Endothelial cell of umbilical vein (primary cell): ENCODE data around the gene SNX25. TPM values are rescaled to one million over a fixed set of nuclear protein-coding genes. Genes with fewer than 3 reads are reported as not detected.

Experiments
- BruUV-seq: library from RNA; stranded (reverse); fragments of 400-500 nt; replicated peaks from 2 replicates; lab custom pipeline; 2021; lab: Mats Ljungman, UMichigan
- CTCF ChIA-PET: fragments of 300-600, 350-600 bp; sonication (Branson Sonifier 250); formaldehyde crosslinking; loops from one replicate; lab custom pipeline; 2021; ENCODE audit warnings: antibody characterized with exemption, inconsistent platforms; lab: Charles Lee
- POLR2A ChIA-PET: fragments of 300-600, 350-600 bp; sonication (Branson Sonifier 250); formaldehyde crosslinking; loops from one replicate; lab custom pipeline; 2021; ENCODE audit warnings: antibody characterized with exemption, inconsistent platforms; lab: Charles Lee
- DNase-seq: peaks from one replicate; pipeline ENCODE4 v3.0.0-alpha.2; 2011; ENCODE audit warnings: low read depth, low spot score
- FAIRE-seq: peaks from 2 replicates; lab custom pipeline; 2011; peaks lifted over from hg19 to GRCh38; lab: Jason Lieb, UNC
- H2AFZ ChIP-seq: 2 replicates; pipeline ENCODE4 v1.6.0; 2012; ENCODE audit warnings: low read depth, low read length, control low read depth, inconsistent platforms
- H3K27ac ChIP-seq: 2 replicates; pipeline ENCODE4 v1.5.1; 2011; ENCODE audit warnings: low read depth, mild to moderate bottlenecking, control low read depth, low read length, moderate library complexity; ENCODE audit not compliant: insufficient read depth
- H3K27me3 ChIP-seq, 2 experiments: 2 replicates each; pipeline versions ENCODE4 v1.6.0 to v1.6.1; 2011; ENCODE audit warnings: low read length in 2 of 2, mixed read lengths in 1 of 2; ENCODE audit not compliant: control insufficient read depth in 2 of 2, insufficient read depth in 2 of 2
- H3K36me3 ChIP-seq, 2 experiments: 2 replicates in 1 of 2; 3 replicates in 1 of 2; pipeline ENCODE4 v1.5.1; 2011; ENCODE audit warnings: low read length in 2 of 2, mild to moderate bottlenecking in 1 of 2, moderate library complexity in 1 of 2; ENCODE audit not compliant: control insufficient read depth in 2 of 2, insufficient read depth in 2 of 2; ENCODE audit errors: extremely low read depth in 1 of 2
- H3K4me1 ChIP-seq: 3 replicates; pipeline ENCODE4 v1.5.1; 2011; ENCODE audit warnings: mild to moderate bottlenecking, low read length; ENCODE audit not compliant: control insufficient read depth, insufficient read depth; ENCODE audit errors: extremely low read depth
- H3K4me2 ChIP-seq: 2 replicates; pipeline ENCODE4 v1.6.1; 2011; ENCODE audit warnings: low read length, control low read depth, mixed read lengths; ENCODE audit not compliant: insufficient read depth
- H3K4me3 ChIP-seq, 3 experiments: fragments of 200-600 bp in 1 of 3; sonication (generic), shearing (Covaris generic) in 1 of 3; replicated peaks in 1 of 3; 2 replicates each; pipeline ENCODE4 v1.5.1; 2011 to 2016; ENCODE audit warnings: control low read depth in 3 of 3, low read length in 3 of 3, mild to moderate bottlenecking in 2 of 3, inconsistent platforms in 1 of 3, low read depth in 1 of 3, moderate library complexity in 1 of 3; ENCODE audit not compliant: insufficient read depth in 1 of 3
- H3K79me2 ChIP-seq: 2 replicates; pipeline ENCODE4 v1.6.0; 2012; ENCODE audit warnings: low read length, inconsistent platforms; ENCODE audit not compliant: control insufficient read depth, insufficient read depth
- H3K9ac ChIP-seq: replicated peaks from 2 replicates; pipeline ENCODE3; 2011; ENCODE audit warnings: low read length, control low read depth; ENCODE audit not compliant: insufficient read depth; ENCODE audit errors: extremely low read depth
- H3K9me1 ChIP-seq: replicated peaks from 3 replicates; pipeline ENCODE4 v1.6.0; 2011; ENCODE audit warnings: mild to moderate bottlenecking, low read length; ENCODE audit not compliant: control insufficient read depth, insufficient read depth; ENCODE audit errors: extremely low read depth
- H3K9me3 ChIP-seq: replicated peaks from 2 replicates; pipeline ENCODE4 v1.5.1; 2012; ENCODE audit warnings: low read length, inconsistent platforms; ENCODE audit not compliant: control insufficient read depth, insufficient read depth
- H4K20me1 ChIP-seq: replicated peaks from 2 replicates; pipeline ENCODE3; 2011; ENCODE audit warnings: mild to moderate bottlenecking, low read length; ENCODE audit not compliant: control insufficient read depth, insufficient read depth; ENCODE audit errors: extremely low read depth
- CTCF ChIP-seq, 2 donors: IDR thresholded peaks; 1 replicate in 1 of 2; 2 replicates in 1 of 2; pipeline ENCODE4 v1.5.1; 2011; ENCODE audit warnings: low read length in 2 of 2, mild to moderate bottlenecking in 2 of 2, moderate library complexity in 2 of 2, control low read depth in 1 of 2, inconsistent platforms in 1 of 2, low read depth in 1 of 2; ENCODE audit not compliant: insufficient read depth in 1 of 2; ENCODE audit errors: extremely low read depth in 1 of 2
- EZH2 ChIP-seq: IDR thresholded peaks from 2 replicates; pipeline ENCODE4 v1.6.1; 2012; ENCODE audit warnings: borderline replicate concordance, low read depth, mild to moderate bottlenecking, moderate library complexity, low read length, inconsistent platforms; ENCODE audit not compliant: severe bottlenecking
- FOS ChIP-seq: IDR thresholded peaks from 2 replicates; pipeline ENCODE4 v1.6.1; 2011; ENCODE audit warnings: mild to moderate bottlenecking, low read length, moderate library complexity, borderline replicate concordance; ENCODE audit not compliant: insufficient read depth
- GATA2 ChIP-seq: IDR thresholded peaks from 2 replicates; pipeline ENCODE4 v1.7.0; 2011; ENCODE audit warnings: low read depth, mild to moderate bottlenecking, moderate library complexity, mixed read lengths, low read length; ENCODE audit not compliant: insufficient read length, insufficient read depth
- JUN ChIP-seq: IDR thresholded peaks from 2 replicates; pipeline ENCODE4 v1.6.1; 2011; ENCODE audit warnings: borderline replicate concordance, low read depth; ENCODE audit not compliant: insufficient read length, insufficient read depth
- MAX ChIP-seq: IDR thresholded peaks from 2 replicates; pipeline ENCODE4 v1.6.1; 2011; ENCODE audit not compliant: insufficient read depth, insufficient read length
- MYC ChIP-seq: IDR thresholded peaks from one replicate; pipeline ENCODE4 v1.6.1; 2011; ENCODE audit warnings: mild to moderate bottlenecking, low read depth, low read length
- POLR2A ChIP-seq: IDR thresholded peaks from 2 replicates; pipeline ENCODE4 v1.6.1; 2012; ENCODE audit warnings: low read depth, mild to moderate bottlenecking, control low read depth, low read length
- POLR2AphosphoS5 ChIP-seq: IDR thresholded peaks from 2 replicates; pipeline ENCODE4 v1.6.1; 2012; ENCODE audit warnings: low read depth, mild to moderate bottlenecking, control low read depth, low read length, moderate library complexity; ENCODE audit not compliant: insufficient read depth
- dilution Hi-C: fragments of 300-500 bp; cut with MboI; formaldehyde crosslinking; loops from one replicate; pipeline ENCODE4 v1.15.0; 2019; ENCODE audit warnings: low sequenced_read_pairs; ENCODE audit not compliant: extremely low pct_ligation_motif_present
- intact Hi-C: fragments of 100-400 bp; cut with micrococcal nuclease; formaldehyde crosslinking; loops from one replicate; pipeline ENCODE4 v1.10.0; 2022
- polyA plus RNA-seq, 4 experiments: library from polyadenylated mRNA; depleted of rRNA in 3 of 4; stranded (reverse) in 3 of 4; unstranded in 1 of 4; fragments of >200 nt; gene quantifications; 2 replicates each; pipeline versions ENCODE4 v1.2.1 to v1.2.3, GENCODE V29; 2011 to 2012; ENCODE audit warnings: missing spikeins in 1 of 4
- total RNA-seq: library from RNA; stranded (reverse); gene quantifications from 2 replicates; pipeline ENCODE4 v1.2.3, GENCODE V29; 2021

The SNX25 gene
- total and polyA plus RNA-seq, 2 donors (not counting 3 experiments of a cell fraction or from before 2014, with no cell fraction given), result 6.6 to 16.1 TPM

GRCh38 chr4:185381288-185382196, 172.1 kb downstream of the SNX25 start:
- DNase-seq, result no peak

GRCh38 chr4:185382754-185383153, 173.4 kb downstream of the SNX25 start:
- Histone ChIP-seq H3K4me3 (no peak overlapping the region), H2AFZ (no peak overlapping the region), H3K27ac (no peak overlapping the region), H3K4me2 (no peak overlapping the region), H3K9ac (no peak overlapping the region), H3K36me3 (peaks cover 0 to 3% of the 10 kb centered on the region in 2 experiments), H3K9me1 (no peaks in the 10 kb centered on the region), H3K79me2 (no peaks in the 10 kb centered on the region), H3K4me1 (peaks cover 23% of the 10 kb centered on the region), H4K20me1 (no peaks in the 10 kb centered on the region), H3K9me3 (no peaks in the 10 kb centered on the region), H3K27me3 (no peaks in the 10 kb centered on the region)
- BruUV-seq, result no TSS peak
- ChIA-PET CTCF (no interaction called here), POLR2A (no interaction called here)
- TF ChIP-seq GATA2 (no peak), MAX (no peak), MYC (no peak), POLR2A (no peak), POLR2AphosphoS5 (no peak), CTCF (IDR thresholded peaks at IDR 0.05; ENCODE audit: extremely low read depth in 1 of 2, insufficient read depth in 1 of 2, low read depth in 1 of 2, low read length in 2 of 2) (no peak), JUN (no peak), FOS (no peak), EZH2 (no peak)
- no peak for FAIRE-seq
- dilution Hi-C loops, result loop anchor here (25.0 kb wide), 1 partner anchor 95 kb away; no protein-coding TSS in a partner anchor
- DNase-seq, result no peak
- intact Hi-C loops, result no loop called here

More at GRCh38 chr4:185381288-185382196, 172.1 kb downstream of the SNX25 start:
- CTCF ChIA-PET, result interaction anchor here (1.4 kb wide), 1 partner anchor 216 kb away, joined by 4 read pairs; no protein-coding TSS in a partner anchor
- Histone ChIP-seq H3K36me3 (peaks cover 0 to 3% of the 10 kb centered on the region in 2 experiments), H3K4me3 (no peak overlapping the region), H3K9me3 (no peaks in the 10 kb centered on the region), H2AFZ (no peak overlapping the region), H3K27ac (no peak overlapping the region), H3K4me2 (no peak overlapping the region), H3K9ac (no peak overlapping the region), H3K9me1 (no peaks in the 10 kb centered on the region), H3K4me1 (peaks cover 23% of the 10 kb centered on the region), H4K20me1 (no peaks in the 10 kb centered on the region), H3K27me3 (no peaks in the 10 kb centered on the region), H3K79me2 (no peaks in the 10 kb centered on the region)
- no peak for TF ChIP-seq POLR2AphosphoS5
- TF ChIP-seq EZH2, result no peak
- no peak for TF ChIP-seq GATA2
- TF ChIP-seq MAX, result no peak
- no peak for TF ChIP-seq FOS
- TF ChIP-seq POLR2A, result no peak
- TF ChIP-seq JUN, result no peak
- TF ChIP-seq MYC, result no peak
- intact Hi-C loops (no loop called here), dilution Hi-C loops (loop anchor here (25.0 kb wide), 1 partner anchor 94 kb away; no protein-coding TSS in a partner anchor)
- POLR2A ChIA-PET, result no interaction called here
- no peak for FAIRE-seq
- BruUV-seq, result no TSS peak
